OCI-LY3 (cell line): ENCODE measurements around the gene RNF169.

Experiments
- H2AFZ ChIP-seq: fragments of 200-600, 300-600 bp; shearing (Covaris generic); 2 replicates; pipeline ENCODE4 v1.6.0; 2014; ENCODE audit warnings: antibody characterized with exemption, low read depth, low read length
- H3K27ac ChIP-seq: fragments of 200-600, 300-600 bp; sonication (generic); 2 replicates; pipeline ENCODE4 v1.5.1; 2014; ENCODE audit warnings: mild to moderate bottlenecking, low read length, moderate library complexity, mixed read lengths
- H3K27me3 ChIP-seq: fragments of 200-600, 300-600 bp; sonication (generic); 2 replicates; pipeline ENCODE4 v1.6.1; 2014; ENCODE audit warnings: low read depth, low read length, mixed read lengths
- H3K36me3 ChIP-seq: fragments of 200-600, 300-600 bp; sonication (generic); replicated peaks from 2 replicates; pipeline ENCODE3; 2014; ENCODE audit warnings: low read depth, low read length, mixed read lengths
- H3K4me1 ChIP-seq: fragments of 300-600, 200-600 bp; sonication (generic); 2 replicates; pipeline ENCODE4 v1.6.1; 2014; ENCODE audit warnings: low read length, mixed read lengths
- H3K4me2 ChIP-seq: fragments of 200-600, 300-600 bp; sonication (generic); 2 replicates; pipeline ENCODE4 v1.6.1; 2014; ENCODE audit warnings: low read length, mixed read lengths
- H3K4me3 ChIP-seq: fragments of 300-600, 200-600 bp; sonication (generic); 2 replicates; pipeline ENCODE4 v1.5.1; 2014; ENCODE audit warnings: antibody characterized with exemption, mild to moderate bottlenecking, low read length, moderate library complexity
- H3K79me2 ChIP-seq: fragments of 300-600, 200-600 bp; shearing (Covaris generic); 2 replicates; pipeline ENCODE4 v1.6.1; 2014; ENCODE audit warnings: mild to moderate bottlenecking, low read length, mixed read lengths
- H3K9ac ChIP-seq: fragments of 300-600, 200-600 bp; shearing (Covaris generic); 2 replicates; pipeline ENCODE4 v1.6.0; 2014; ENCODE audit warnings: mild to moderate bottlenecking, low read length, moderate library complexity
- H3K9me3 ChIP-seq: fragments of 200-600, 300-600 bp; shearing (Covaris generic); 2 replicates; pipeline ENCODE4 v1.6.1; 2014; ENCODE audit warnings: low read length, mixed read lengths; ENCODE audit not compliant: insufficient read depth
- H4K20me1 ChIP-seq: fragments of 200-600, 300-600 bp; sonication (generic); 2 replicates; pipeline ENCODE4 v1.6.1; 2016; ENCODE audit warnings: low read length, mixed read lengths; ENCODE audit not compliant: insufficient read depth
- EZH2phosphoT487 ChIP-seq: fragments of 200-600 bp; shearing (Covaris generic); IDR thresholded peaks from 2 replicates; pipeline ENCODE4 v1.6.1; 2018; ENCODE audit warnings: antibody characterized with exemption, mixed run types, low read depth
- TF ChIP-seq, protein P1 (sequence below): fragments of 200-600, 300-600 bp; sonication (generic); IDR thresholded peaks from 2 replicates; pipeline ENCODE4 v1.5.1; 2014; ENCODE audit warnings: antibody characterized with exemption, low read length, low read depth

The RNF169 gene

DNA sequence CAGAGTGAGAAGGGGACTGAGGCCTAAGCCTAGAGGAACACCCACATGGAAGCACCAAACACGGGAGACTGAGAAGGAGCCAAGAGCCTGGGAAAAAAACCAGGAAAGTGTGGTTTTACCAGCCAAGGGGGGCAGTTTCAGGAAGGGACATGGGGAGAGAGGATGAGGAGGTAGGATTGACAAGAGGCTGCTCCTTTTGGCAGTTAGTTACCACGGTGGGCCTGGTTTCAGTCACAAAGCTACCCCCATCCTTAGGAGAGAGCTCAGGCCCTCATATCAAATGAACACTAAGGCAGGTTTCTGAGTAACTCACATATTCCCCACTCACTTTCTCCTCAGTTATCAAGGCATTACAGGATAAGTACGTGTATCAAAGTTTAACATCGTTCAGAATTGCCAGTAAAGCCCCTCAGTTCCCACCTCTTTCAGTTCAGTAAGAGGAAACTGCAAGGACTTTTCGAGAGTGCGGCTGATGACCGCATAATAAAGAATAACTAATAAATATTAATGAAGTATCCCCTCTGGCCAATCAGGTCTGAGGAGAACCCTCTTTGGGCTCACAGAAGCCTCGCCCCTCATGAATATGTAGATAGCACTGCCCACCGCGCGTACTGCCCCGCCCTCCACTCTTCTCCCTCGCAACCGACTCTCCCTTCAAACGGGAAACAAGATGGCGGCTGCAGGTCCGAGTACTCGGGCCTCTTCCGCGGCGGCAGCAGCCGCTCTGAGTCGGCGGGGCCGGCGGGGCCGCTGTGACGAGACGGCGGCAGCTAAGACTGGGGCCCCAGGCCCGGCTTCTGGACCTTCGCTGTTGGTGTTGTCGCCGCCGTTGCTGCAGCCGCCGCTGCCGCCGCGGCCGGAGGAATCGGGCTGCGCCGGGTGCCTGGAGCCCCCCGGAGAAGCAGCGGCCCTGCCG lies at the start of gene RNF169:
Gene RNF169, plus strand, starts transcription at position 639 of the 916 bp plus-strand sequence. Its CDS starts 32 bp downstream, at position 671.
- peak within 1 kb of the TSS; percentile 84 for H3K4me3 ChIP-seq
- H3K27me3 ChIP-seq, result no peaks in the 10 kb centered on the region
- H3K4me1 ChIP-seq, result peaks cover 18% of the 10 kb centered on the region
- H3K9me3 ChIP-seq, result no peaks in the 10 kb centered on the region
- peak within 1 kb of the TSS; percentile 66 for H2AFZ ChIP-seq
- H3K79me2 ChIP-seq, result peaks cover 46% of the 10 kb centered on the region
- peak within 1 kb of the TSS; percentile 75 for H3K9ac ChIP-seq
- peaks cover 20% of the 10 kb centered on the region; the same call in 1 of the 2 replicates for H4K20me1 ChIP-seq
- no peak for TF ChIP-seq EZH2phosphoT487
- TF ChIP-seq, protein P1, sequence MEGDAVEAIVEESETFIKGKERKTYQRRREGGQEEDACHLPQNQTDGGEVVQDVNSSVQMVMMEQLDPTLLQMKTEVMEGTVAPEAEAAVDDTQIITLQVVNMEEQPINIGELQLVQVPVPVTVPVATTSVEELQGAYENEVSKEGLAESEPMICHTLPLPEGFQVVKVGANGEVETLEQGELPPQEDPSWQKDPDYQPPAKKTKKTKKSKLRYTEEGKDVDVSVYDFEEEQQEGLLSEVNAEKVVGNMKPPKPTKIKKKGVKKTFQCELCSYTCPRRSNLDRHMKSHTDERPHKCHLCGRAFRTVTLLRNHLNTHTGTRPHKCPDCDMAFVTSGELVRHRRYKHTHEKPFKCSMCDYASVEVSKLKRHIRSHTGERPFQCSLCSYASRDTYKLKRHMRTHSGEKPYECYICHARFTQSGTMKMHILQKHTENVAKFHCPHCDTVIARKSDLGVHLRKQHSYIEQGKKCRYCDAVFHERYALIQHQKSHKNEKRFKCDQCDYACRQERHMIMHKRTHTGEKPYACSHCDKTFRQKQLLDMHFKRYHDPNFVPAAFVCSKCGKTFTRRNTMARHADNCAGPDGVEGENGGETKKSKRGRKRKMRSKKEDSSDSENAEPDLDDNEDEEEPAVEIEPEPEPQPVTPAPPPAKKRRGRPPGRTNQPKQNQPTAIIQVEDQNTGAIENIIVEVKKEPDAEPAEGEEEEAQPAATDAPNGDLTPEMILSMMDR, result no peak
- no peaks in the 10 kb centered on the region for H3K36me3 ChIP-seq
- peak within 1 kb of the TSS; percentile 63 for H3K27ac ChIP-seq
- peak within 1 kb of the TSS; percentile 92 for H3K4me2 ChIP-seq

DNA sequence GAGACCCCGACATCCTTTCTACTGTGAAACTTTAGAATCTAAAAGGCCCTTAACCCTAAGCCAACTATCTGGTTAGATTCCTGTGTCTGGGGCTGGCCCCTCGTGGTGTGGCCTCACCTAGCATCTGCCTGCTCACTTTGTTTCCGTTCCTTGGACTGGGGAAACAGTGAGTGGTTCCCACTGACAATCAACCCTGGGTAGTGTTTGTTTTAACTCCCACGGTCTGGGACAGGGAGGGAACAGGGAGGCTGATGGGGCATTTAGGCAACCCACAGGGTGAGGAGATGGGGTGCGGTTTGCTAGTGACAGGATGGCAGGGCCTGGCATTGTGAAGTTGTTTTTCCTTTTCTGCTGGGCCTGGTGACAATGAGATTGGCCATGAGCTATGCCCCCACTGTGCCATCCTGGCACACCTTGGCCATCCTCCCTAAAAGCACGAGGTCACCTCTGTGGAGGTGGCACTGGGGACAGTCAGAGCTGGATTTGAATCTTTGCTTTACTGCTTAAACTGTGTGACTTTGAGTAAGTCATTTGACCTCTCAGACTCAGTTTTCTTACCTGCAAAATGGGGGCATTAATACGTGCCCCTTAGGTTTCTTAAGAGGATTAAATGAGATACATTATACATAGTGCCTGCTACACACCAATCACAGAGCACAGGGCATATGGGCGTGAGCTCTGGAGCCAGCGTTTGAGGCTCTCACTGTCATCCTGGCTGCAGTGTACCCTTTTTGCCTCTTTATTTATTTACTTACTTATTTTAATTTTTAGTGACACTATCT lies 48.8 kb upstream of the RNF169 start:
- Histone ChIP-seq H3K4me3 (no peak overlapping the region), H4K20me1 (no peaks in the 10 kb centered on the region), H3K79me2 (no peaks in the 10 kb centered on the region), H3K36me3 (no peaks in the 10 kb centered on the region), H3K27me3 (no peaks in the 10 kb centered on the region), H3K27ac (no peak overlapping the region), H3K4me1 (peaks cover 15% of the 10 kb centered on the region), H3K9ac (no peak overlapping the region), H3K9me3 (no peaks in the 10 kb centered on the region), H2AFZ (no peak overlapping the region), H3K4me2 (no peak overlapping the region)
- TF ChIP-seq EZH2phosphoT487, result no peak
- TF ChIP-seq, protein P1, result no peak

DNA sequence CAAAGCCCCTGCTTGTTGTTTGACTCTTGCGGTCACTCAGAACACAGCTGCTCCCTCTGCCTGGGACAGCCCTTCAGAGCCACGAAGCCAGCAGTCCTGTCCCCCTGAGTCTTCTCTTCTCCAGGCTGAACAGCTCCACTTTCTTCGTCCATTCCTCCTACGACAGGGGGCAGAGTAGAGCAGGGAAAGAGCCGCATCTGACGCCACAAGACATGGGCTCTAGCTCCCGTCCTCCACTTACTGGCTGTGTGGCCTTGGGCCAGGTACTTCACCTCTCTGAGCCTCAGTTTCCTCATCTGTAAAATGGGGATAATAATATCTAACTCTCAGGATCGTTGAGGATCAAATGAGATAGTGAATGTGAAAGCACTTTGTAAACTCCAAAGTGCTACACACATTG lies 47.3 kb upstream of the RNF169 start:
- no peaks in the 10 kb centered on the region for H4K20me1 ChIP-seq
- H3K9ac ChIP-seq, result no peak overlapping the region
- no peaks in the 10 kb centered on the region for H3K79me2 ChIP-seq
- no peaks in the 10 kb centered on the region for H3K36me3 ChIP-seq
- no peak overlapping the region for H3K4me3 ChIP-seq
- H3K27ac ChIP-seq, result no peak overlapping the region
- no peaks in the 10 kb centered on the region for H3K27me3 ChIP-seq
- H2AFZ ChIP-seq, result no peak overlapping the region
- H3K9me3 ChIP-seq, result no peaks in the 10 kb centered on the region
- no peak for TF ChIP-seq EZH2phosphoT487
- TF ChIP-seq, protein P1, result peak; percentile 48
- peak overlapping the region; percentile 26; the same call in 1 of the 2 replicates for H3K4me2 ChIP-seq
- H3K4me1 ChIP-seq, result peaks cover 15% of the 10 kb centered on the region
